Measurements from ENCODE around the gene OR5A1.

Gene OR5A1

GRCh38 chr11:59436169-59436568 is at the start of gene OR5A1:
Gene OR5A1, plus strand, starts transcription at chr11:59436469. Its CDS starts 6,700 bp downstream, at chr11:59443169.
- TF ChIP-seq, protein P1, sequence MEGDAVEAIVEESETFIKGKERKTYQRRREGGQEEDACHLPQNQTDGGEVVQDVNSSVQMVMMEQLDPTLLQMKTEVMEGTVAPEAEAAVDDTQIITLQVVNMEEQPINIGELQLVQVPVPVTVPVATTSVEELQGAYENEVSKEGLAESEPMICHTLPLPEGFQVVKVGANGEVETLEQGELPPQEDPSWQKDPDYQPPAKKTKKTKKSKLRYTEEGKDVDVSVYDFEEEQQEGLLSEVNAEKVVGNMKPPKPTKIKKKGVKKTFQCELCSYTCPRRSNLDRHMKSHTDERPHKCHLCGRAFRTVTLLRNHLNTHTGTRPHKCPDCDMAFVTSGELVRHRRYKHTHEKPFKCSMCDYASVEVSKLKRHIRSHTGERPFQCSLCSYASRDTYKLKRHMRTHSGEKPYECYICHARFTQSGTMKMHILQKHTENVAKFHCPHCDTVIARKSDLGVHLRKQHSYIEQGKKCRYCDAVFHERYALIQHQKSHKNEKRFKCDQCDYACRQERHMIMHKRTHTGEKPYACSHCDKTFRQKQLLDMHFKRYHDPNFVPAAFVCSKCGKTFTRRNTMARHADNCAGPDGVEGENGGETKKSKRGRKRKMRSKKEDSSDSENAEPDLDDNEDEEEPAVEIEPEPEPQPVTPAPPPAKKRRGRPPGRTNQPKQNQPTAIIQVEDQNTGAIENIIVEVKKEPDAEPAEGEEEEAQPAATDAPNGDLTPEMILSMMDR (conservative IDR thresholded peaks at IDR 0.05): no peak

DNA sequence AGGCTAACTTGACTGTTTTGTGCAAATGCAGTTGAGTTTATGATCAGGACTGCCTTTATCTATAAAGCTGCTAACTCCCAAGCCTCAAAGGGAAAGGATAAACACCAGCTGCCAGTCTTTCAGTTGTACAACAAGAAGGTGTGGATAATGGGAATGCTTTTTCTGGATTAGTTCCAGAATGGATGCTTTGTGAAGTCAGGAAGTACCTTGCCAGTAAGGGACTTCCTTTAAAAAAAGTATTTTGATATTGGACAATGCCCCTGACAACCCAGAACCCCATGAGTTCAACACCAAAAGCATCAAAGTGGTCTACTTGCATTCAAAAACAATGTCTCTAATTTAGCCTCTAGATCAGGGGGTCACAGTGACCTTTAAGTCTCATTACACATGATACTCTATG is 42.1 kb upstream of the OR5A1 start:
- no peak overlapping the region for H3K27ac ChIP-seq
- TF ChIP-seq, protein P1 (conservative IDR thresholded peaks at IDR 0.05): no peak

More at GRCh38 chr11:59436169-59436568, at the start of gene OR5A1:
- no peak within 1 kb of the TSS for H3K27ac ChIP-seq

GRCh38 chr11:59400461-59401261 is 35.6 kb upstream of the OR5A1 start:
- TF ChIP-seq, protein P1 (conservative IDR thresholded peaks at IDR 0.05): no peak
- no peak overlapping the region for H3K27ac ChIP-seq

GRCh38 chr11:59401262-59401552 is 35.1 kb upstream of the OR5A1 start:
- TF ChIP-seq, protein P1 (conservative IDR thresholded peaks at IDR 0.05): peak; percentile 58
- H3K27ac ChIP-seq: no peak overlapping the region

GRCh38 chr11:59403546-59403945 is 32.7 kb upstream of the OR5A1 start:
- TF ChIP-seq, protein P1 (conservative IDR thresholded peaks at IDR 0.05): no peak
- no peak overlapping the region for H3K27ac ChIP-seq

- H3K27ac ChIP-seq: no peak overlapping the region
- TF ChIP-seq, protein P1 (conservative IDR thresholded peaks at IDR 0.05): no peak
Measured at GRCh38 chr11:59413646-59414045, 22.6 kb upstream of the OR5A1 start.

- H3K27ac ChIP-seq: no peak overlapping the region
- TF ChIP-seq, protein P1 (conservative IDR thresholded peaks at IDR 0.05): no peak
Measured at GRCh38 chr11:59415111-59415510, 21.2 kb upstream of the OR5A1 start.
